HT-29 (cell line): ENCODE data around the gene CHD2. TPM values are rescaled to one million over a fixed set of nuclear protein-coding genes. Genes with fewer than 3 reads are reported as not detected.

ENCODE experiments used
- DNase-seq: peaks from one replicate; pipeline ENCODE4 v3.0.0-alpha.2; 2015; ENCODE audit warnings: low spot score
- total RNA-seq: library from RNA; depleted of rRNA; stranded (reverse); fragments of >200 nt; shearing (Covaris generic); gene quantifications from 2 replicates; pipeline ENCODE4 v1.2.3, GENCODE V29; 2014; rRNA removed

The CHD2 gene
- total RNA-seq, 1 experiment from 2014 or later: 74.0 TPM

DNA sequence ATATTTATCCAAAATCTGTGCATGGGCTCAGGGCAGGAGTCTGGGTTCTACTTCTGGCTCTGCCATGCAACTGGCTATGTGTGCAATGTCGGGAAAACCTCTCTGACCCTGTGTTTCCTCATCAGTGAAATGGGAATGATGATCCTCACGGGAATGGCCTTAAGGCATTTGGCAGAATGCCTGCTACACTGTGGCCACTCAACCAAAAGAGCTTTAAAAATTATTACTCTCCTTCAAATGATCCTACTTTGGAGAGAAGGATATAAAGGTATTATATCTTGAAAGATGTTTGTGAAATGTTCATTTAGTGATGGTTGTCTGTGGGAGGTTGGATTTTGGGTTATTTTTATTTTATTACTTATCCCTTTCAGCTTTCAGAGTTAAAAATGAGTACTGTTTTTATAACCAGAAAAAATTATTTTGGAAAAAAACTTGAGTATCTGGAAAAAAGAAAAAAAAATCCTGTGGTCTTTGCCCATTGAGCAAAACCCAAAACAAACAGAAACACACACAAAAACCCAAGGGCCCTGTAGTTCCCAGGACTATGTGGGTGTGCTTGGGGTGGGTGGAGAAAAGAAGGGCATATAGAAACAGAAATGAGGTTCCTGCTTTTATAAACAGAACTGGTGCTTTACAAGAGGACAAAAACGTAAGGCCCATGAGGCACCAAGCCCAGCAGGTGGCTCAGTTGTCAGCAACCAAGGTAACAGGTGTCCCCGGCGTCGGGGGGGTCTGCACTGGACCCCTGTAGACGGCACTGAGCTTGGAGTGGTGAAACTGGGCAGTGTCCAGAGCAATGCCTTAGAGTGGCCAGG, 166.9 kb downstream of the CHD2 start:
- DNase-seq: no peak

- DNase-seq: no peak
Measured at GRCh38 chr15:93067649-93068085, 167.5 kb downstream of the CHD2 start.

- DNase-seq: no peak
Measured at GRCh38 chr15:93068581-93069199, 168.6 kb downstream of the CHD2 start.

- DNase-seq: no peak
Measured at GRCh38 chr15:93070132-93070531, 170.0 kb downstream of the CHD2 start.

DNA sequence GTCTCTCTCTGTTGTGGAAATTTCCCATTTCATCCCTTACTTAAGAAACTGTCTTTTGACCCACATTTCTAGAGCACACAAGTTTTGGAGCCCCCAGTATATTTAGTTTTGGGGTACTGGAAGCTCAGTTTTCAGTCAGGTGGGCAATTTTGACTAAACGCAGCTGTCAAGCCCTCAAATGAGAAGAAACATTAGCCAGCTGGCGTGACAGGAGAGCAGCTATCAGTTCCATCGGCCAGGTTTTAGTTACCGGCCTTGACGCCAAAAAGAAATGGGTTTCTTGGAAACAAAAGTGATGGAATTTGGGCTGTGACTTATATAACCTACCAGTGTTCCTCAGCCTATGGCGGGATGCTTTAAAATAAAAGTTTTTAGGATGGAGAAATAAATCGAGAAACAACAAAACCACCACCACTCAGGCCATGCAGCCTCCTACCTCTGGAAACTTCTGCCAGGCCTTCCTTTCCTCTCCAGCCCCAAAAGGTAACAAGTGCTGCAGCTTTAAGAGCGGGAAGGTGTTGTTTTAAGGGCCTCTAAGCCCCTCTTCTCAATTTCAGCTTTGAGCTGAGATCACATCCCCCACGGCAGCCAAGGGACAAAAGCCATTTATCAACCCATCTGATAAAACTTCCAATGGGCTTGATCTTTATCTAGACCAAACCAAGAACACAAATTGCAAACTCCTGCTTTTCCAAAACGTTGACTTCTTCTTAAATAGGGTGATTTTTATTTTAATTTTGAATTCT, 170.6 kb downstream of the CHD2 start:
- no peak for DNase-seq

GRCh38 chr15:93071469-93071936, 171.4 kb downstream of the CHD2 start:
- no peak for DNase-seq

- no peak for DNase-seq
Measured at GRCh38 chr15:93072011-93072410, 171.9 kb downstream of the CHD2 start.

DNA sequence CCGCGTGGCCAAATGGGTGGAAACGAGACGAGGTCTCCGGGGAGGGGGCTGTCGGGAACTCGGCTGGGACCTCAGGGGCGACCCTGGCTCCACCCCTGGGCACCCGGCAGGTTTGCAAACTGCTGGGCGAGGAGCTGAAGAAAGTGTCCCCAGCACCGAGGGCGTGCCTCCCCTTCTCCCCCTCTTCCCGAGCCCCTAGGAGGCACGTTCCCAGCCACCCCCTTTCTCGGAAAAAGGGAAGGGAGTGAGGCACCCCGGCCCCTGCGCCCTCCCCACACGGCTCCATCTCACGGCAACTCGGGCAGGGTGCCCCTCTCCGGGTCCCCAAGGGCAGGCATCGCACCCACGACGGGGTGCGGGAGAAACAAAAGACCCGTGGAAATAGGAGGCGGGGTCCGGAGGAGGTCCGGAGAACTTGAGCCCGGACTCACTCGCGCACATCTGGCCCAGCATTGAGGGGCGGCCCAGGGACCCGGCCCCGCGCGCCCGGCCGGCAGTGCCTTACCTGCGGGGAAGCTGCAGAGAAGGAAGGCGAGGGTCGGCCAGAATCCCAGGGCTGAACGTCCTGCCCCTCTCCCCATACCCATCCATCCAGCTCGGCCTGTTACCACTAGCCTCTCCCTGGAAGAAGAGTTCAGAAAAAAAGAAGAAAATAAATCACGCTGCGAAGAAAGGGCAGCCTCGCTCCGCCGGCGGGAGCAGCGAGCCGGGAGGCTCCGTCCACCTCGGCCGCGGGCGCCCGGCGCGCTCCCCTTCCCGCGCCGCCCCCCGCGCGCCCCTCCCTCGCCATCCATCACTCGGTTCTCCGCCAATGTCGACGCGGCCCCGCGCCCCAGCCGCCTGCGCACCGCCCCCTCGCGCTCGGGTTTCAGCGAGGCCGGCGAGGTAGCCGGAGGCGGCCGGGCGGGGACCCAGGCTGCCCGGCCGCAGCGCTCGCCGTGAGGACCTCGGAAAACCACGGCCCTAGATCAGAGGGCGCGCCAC, 172.6 kb downstream of the CHD2 start:
- no peak for DNase-seq

DNA sequence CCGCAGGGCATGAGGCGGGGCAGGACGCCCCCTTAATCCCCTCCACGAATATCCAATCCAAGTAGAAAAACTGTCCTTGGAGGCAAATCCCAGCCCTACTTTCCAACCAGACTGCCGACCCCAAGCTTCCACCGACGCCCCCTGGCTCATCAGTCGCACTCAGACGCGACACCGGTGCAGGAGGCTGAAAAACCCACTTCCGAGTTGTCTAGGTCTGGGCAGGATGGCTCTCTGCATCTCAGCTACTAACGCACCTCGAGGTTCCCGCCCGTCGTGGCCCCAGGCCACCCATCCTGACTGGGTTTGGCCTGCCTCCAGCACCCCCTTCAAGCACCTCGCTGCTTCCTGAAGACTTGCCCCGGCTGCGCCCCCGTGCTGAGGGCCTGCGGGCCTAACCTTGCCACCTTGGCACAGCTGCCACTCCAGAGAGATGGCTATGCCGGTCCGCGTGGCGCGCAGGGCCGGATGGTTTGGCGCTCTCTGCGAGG, 173.4 kb downstream of the CHD2 start:
- no peak for DNase-seq

GRCh38 chr15:93074599-93074998, 174.5 kb downstream of the CHD2 start:
- no peak for DNase-seq

DNA sequence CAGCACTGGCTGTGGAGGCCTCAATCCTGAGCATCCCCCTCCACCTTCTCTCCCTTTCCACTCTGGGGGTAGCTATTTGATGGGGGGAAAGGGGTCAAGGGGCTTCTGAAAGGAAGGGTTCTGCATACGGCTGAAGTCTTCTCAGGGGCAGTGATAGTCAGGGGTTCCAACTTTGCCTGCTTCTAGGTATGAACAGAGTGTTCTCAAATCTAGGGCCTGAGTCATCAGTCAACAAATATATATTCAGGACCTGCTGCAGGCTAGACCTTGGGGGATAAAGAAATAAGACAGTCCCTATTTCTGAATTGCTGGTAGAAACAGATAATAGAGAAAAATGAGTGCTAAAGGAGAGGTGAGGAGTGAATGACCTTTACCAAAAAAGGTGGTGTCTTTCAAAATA, 176.1 kb downstream of the CHD2 start:
- DNase-seq: no peak

- DNase-seq: no peak
Measured at GRCh38 chr15:93076875-93077274, 176.8 kb downstream of the CHD2 start.

Other genes starting within 250 kb of the CHD2 start
- 14.4 and 19.7 TPM in 2 replicates for gene FAM174B, start 244.5 kb upstream of the CHD2 start, total RNA-seq
- not detected in 2 replicates for gene RGMA, start 188.9 kb downstream of the CHD2 start, total RNA-seq